Neural cell (in vitro differentiated cells): ENCODE results near the gene BRIP1. TPM values are rescaled to one million over a fixed set of nuclear protein-coding genes. Genes with fewer than 3 reads are reported as not detected.

Source experiments
- H2AFZ ChIP-seq: fragments of 200-600, 300-800 bp; sonication (generic), shearing (Covaris generic); 2 replicates; pipeline ENCODE4 v1.6.0; 2014; ENCODE audit warnings: low read depth, mild to moderate bottlenecking, antibody characterized with exemption, low read length, moderate library complexity
- H3F3A ChIP-seq: fragments of 200-600 bp; shearing (Covaris generic); 2 replicates; pipeline ENCODE4 v1.6.1; 2016; ENCODE audit warnings: mild to moderate bottlenecking, moderate library complexity, mixed read lengths, antibody characterized with exemption, low read length; ENCODE audit not compliant: insufficient read depth, poor library complexity, severe bottlenecking
- H3K27ac ChIP-seq: fragments of 200-600, 300-800 bp; sonication (generic), shearing (Covaris generic); 2 replicates; pipeline ENCODE4 v1.5.1; 2014; ENCODE audit warnings: mild to moderate bottlenecking, low read length, moderate library complexity
- H3K27me3 ChIP-seq: fragments of 300-800, 200-600 bp; sonication (generic), shearing (Covaris generic); 2 replicates; pipeline ENCODE4 v1.6.0; 2014; ENCODE audit warnings: mild to moderate bottlenecking, low read depth, low read length, moderate library complexity; ENCODE audit not compliant: insufficient read depth
- H3K36me3 ChIP-seq: fragments of 300-800, 200-600 bp; sonication (generic), shearing (Covaris generic); 2 replicates; pipeline ENCODE4 v1.5.1; 2014; ENCODE audit warnings: mild to moderate bottlenecking, antibody characterized with exemption, low read length, moderate library complexity; ENCODE audit not compliant: insufficient read depth
- H3K4me2 ChIP-seq: fragments of 300-800, 200-600 bp; sonication (generic), shearing (Covaris generic); 2 replicates; pipeline ENCODE4 v1.6.0; 2014; ENCODE audit warnings: mild to moderate bottlenecking, low read length
- H3K4me3 ChIP-seq: fragments of 300-800, 200-600 bp; sonication (generic), shearing (Covaris generic); 2 replicates; pipeline ENCODE4 v1.5.1; 2014; ENCODE audit warnings: mild to moderate bottlenecking, low read length, moderate library complexity
- H3K79me2 ChIP-seq: fragments of 200-600 bp; shearing (Covaris generic); replicated peaks from 2 replicates; pipeline ENCODE4 v1.6.0; 2014; ENCODE audit warnings: mild to moderate bottlenecking, low read length, moderate library complexity; ENCODE audit not compliant: insufficient read depth
- H3K9ac ChIP-seq: fragments of 300-800, 200-600 bp; sonication (generic), shearing (Covaris generic); 2 replicates; pipeline ENCODE4 v1.6.1; 2016; ENCODE audit warnings: mild to moderate bottlenecking, low read length, mixed read lengths
- H3K9me2 ChIP-seq: fragments of 200-600 bp; shearing (Covaris generic); 2 replicates; pipeline ENCODE4 v1.6.1; 2016; ENCODE audit warnings: mild to moderate bottlenecking, low read length, mixed read lengths; ENCODE audit not compliant: insufficient read depth
- H3K9me3 ChIP-seq: fragments of 200-600, 300-800 bp; sonication (generic), shearing (Covaris generic); 2 replicates; pipeline ENCODE4 v1.6.1; 2016; ENCODE audit warnings: mild to moderate bottlenecking, mixed run types, low read length, moderate library complexity, mixed read lengths
- H4K20me1 ChIP-seq: fragments of 200-600 bp; shearing (Covaris generic); 2 replicates; pipeline ENCODE4 v1.6.1; 2016; ENCODE audit warnings: mild to moderate bottlenecking, mixed run types; ENCODE audit not compliant: insufficient read depth
- CTCF ChIP-seq: fragments of 450-650 bp; IDR thresholded peaks from 2 replicates; pipeline ENCODE4 v1.5.1; 2014; ENCODE audit warnings: antibody characterized with exemption, mild to moderate bottlenecking, moderate library complexity; ENCODE audit not compliant: poor library complexity, severe bottlenecking
- EP300 ChIP-seq: fragments of 450-650 bp; conservative IDR thresholded peaks from 2 replicates; pipeline ENCODE4 v1.6.1; 2014; ENCODE audit warnings: antibody characterized with exemption, mild to moderate bottlenecking, moderate library complexity; ENCODE audit not compliant: poor library complexity, severe bottlenecking
- EZH2 ChIP-seq: fragments of 200-600, 300-800 bp; shearing (Covaris generic), sonication (generic); IDR thresholded peaks from 2 replicates; pipeline ENCODE4 v1.6.1; 2014; ENCODE audit warnings: antibody characterized with exemption, low read length, borderline replicate concordance, mild to moderate bottlenecking; ENCODE audit not compliant: insufficient read depth, poor library complexity, severe bottlenecking
- MXI1 ChIP-seq: fragments of 450-650 bp; conservative IDR thresholded peaks from 2 replicates; pipeline ENCODE4 v1.6.1; 2014; ENCODE audit warnings: antibody characterized with exemption, mild to moderate bottlenecking; ENCODE audit not compliant: poor library complexity, severe bottlenecking
- POLR2AphosphoS5 ChIP-seq: IDR thresholded peaks from 2 replicates; pipeline ENCODE4 v1.6.1; 2012
- RAD21 ChIP-seq: fragments of 450-650 bp; conservative IDR thresholded peaks from 2 replicates; pipeline ENCODE4 v1.6.1; 2014; ENCODE audit warnings: antibody characterized with exemption, mild to moderate bottlenecking, moderate library complexity
- REST ChIP-seq: IDR thresholded peaks from 2 replicates; pipeline ENCODE4 v1.6.1; 2012; ENCODE audit warnings: borderline replicate concordance
- SMC3 ChIP-seq: fragments of 450-650 bp; conservative IDR thresholded peaks from 2 replicates; pipeline ENCODE4 v1.6.1; 2014; ENCODE audit warnings: antibody characterized with exemption, mild to moderate bottlenecking, moderate library complexity; ENCODE audit not compliant: poor library complexity
- TAF1 ChIP-seq: IDR thresholded peaks from 2 replicates; pipeline ENCODE4 v1.6.1; 2012; ENCODE audit warnings: low read depth
- polyA plus RNA-seq: library from polyadenylated mRNA; depleted of rRNA; stranded (reverse); fragments of >200 nt; gene quantifications from 2 replicates; pipeline ENCODE4 v1.2.3, GENCODE V29; 2014

BRIP1 gene
- polyA plus RNA-seq, 1 donor from 2014 or later, result 0.47 TPM

GRCh38 chr17:61749823-61750404 lies 113.4 kb downstream of the BRIP1 start:
- Histone ChIP-seq H4K20me1 (no peaks in the 10 kb centered on the region), H3K9ac (no peak overlapping the region), H3K4me3 (no peak overlapping the region), H3K9me3 (no peaks in the 10 kb centered on the region), H2AFZ (no peak overlapping the region), H3K27me3 (no peaks in the 10 kb centered on the region), H3K9me2 (no peaks in the 10 kb centered on the region), H3K36me3 (no peaks in the 10 kb centered on the region), H3F3A (no peaks in the 10 kb centered on the region), H3K27ac (no peak overlapping the region), H3K79me2 (no peaks in the 10 kb centered on the region), H3K4me2 (no peak overlapping the region)
- TF ChIP-seq CTCF (no peak), RAD21 (no peak), SMC3 (no peak), POLR2AphosphoS5 (no peak), REST (no peak), TAF1 (no peak), EP300 (no peak), MXI1 (no peak), EZH2 (no peak)

- Histone ChIP-seq H2AFZ (no peak overlapping the region), H4K20me1 (no peaks in the 10 kb centered on the region), H3K27ac (no peak overlapping the region)
Observed at GRCh38 chr17:61746248-61746985, 116.9 kb downstream of the BRIP1 start.

More at GRCh38 chr17:61746248-61746985, 116.9 kb downstream of the BRIP1 start:
- no peak overlapping the region for H3K4me3 ChIP-seq
- no peak for TF ChIP-seq RAD21
- TF ChIP-seq SMC3, result no peak
- TF ChIP-seq EP300, result no peak
- no peak for TF ChIP-seq REST
- TF ChIP-seq POLR2AphosphoS5, result no peak
- no peak for TF ChIP-seq EZH2
- TF ChIP-seq TAF1, result no peak
- no peak for TF ChIP-seq CTCF
- no peak for TF ChIP-seq MXI1
- no peak overlapping the region for H3K4me2 ChIP-seq
- no peaks in the 10 kb centered on the region for H3K27me3 ChIP-seq
- H3K9me2 ChIP-seq, result no peaks in the 10 kb centered on the region
- H3F3A ChIP-seq, result no peaks in the 10 kb centered on the region
- H3K36me3 ChIP-seq, result no peaks in the 10 kb centered on the region
- no peak overlapping the region for H3K9ac ChIP-seq
- H3K79me2 ChIP-seq, result no peaks in the 10 kb centered on the region
- H3K9me3 ChIP-seq, result no peaks in the 10 kb centered on the region
